ENCODE results near the gene NDUFV2. TPM values are rescaled to one million over a fixed set of nuclear protein-coding genes. Genes with fewer than 3 reads are reported as not detected.
"Not testable (repeated sequence)": the region's sequence is repeated elsewhere in the genome, so short reads cannot be mapped to it uniquely, and the experiment has no call there.

The NDUFV2 gene
- total RNA-seq, 1 donor, result 355 TPM

DNA sequence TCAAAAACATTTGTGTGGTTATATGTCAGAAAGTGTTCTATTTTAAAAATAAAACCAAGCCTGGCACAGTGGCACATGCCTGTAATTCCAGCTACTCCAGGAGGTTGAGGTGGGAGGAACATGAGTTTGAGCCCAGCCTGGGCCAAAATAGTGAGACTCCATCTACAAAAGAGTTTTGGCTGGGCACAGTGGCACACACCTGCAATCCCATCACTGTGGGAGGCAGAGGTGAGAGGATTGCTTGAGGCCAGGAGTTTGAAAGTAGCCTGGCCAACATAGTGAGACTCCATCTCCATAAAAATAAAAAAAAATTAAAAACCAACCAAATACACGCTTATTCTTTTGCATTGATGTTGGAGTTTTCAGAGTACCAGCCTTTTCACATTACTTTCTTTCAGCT is 43.7 kb downstream of the NDUFV2 start:
- H3K4me1 ChIP-seq (ENCODE audit: insufficient read depth, low read length), result peaks cover 65% of the 10 kb centered on the region
- no peaks in the 10 kb centered on the region for H3K9me3 ChIP-seq (ENCODE audit: low read depth, low read length)
- no peaks in the 10 kb centered on the region for H3K27me3 ChIP-seq (ENCODE audit: insufficient read depth, low read length)
- H3K4me3 ChIP-seq (ENCODE audit: low read length), result no peak overlapping the region

DNA sequence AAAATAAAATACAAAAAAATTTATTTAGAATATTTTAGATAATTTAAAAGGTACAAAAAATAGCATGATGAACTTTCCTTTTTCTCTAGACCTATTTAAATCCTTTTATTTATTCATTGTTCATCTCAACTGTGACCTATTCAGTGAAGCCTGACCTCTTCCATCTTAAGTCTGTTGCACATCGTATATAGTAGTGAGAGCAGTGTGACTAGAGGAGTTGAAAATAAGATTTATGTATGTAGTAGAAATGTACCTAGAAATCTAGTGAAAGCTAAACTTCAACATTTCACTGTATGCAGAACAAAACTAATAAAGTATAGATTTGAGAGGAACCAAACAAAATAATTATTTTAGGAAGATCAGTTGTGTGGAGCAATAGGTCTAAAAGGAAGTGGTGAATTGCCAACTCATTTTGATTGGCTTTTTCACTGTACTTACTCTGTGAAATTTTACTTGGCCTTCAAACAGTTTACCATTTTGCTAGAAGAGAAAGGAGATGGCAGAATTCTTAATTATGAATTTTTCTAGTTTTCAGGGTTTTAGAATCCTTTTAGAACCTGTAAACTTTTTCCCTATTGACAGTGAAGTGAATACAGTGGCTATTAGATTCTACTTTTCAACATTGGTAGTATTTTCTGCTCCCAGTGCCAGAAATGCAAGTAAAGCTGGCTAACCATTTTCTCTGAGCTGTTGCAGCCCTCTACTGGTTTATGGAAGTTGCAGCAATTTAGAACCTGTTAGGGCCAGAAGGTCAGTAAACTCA is 45.1 kb downstream of the NDUFV2 start:
- Histone ChIP-seq H3K9me3 (ENCODE audit: low read depth, low read length) (no peaks in the 10 kb centered on the region), H3K4me3 (ENCODE audit: low read length) (no peak overlapping the region), H3K27me3 (ENCODE audit: insufficient read depth, low read length) (no peaks in the 10 kb centered on the region), H3K4me1 (ENCODE audit: insufficient read depth, low read length) (peaks cover 65% of the 10 kb centered on the region)

DNA sequence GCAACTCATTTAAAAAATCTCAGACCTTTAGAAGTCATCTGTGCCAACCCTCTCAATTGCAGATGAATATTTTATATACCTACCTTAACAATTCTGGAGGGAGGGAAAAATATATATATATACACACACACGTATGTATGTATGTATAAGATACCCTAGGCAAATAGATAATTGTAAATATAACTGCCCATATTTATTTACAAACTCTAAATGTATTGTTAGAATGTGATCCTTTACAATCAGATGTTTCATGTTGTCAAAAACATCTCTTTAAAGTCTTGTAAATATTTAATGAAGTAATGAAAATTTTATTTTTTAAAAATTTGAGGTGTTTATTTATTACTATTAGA is 45.7 kb downstream of the NDUFV2 start:
- Histone ChIP-seq H3K4me1 (ENCODE audit: insufficient read depth, low read length) (peaks cover 68% of the 10 kb centered on the region), H3K9me3 (ENCODE audit: low read depth, low read length) (no peaks in the 10 kb centered on the region), H3K4me3 (ENCODE audit: low read length) (no peak overlapping the region), H3K27me3 (ENCODE audit: insufficient read depth, low read length) (no peaks in the 10 kb centered on the region)

DNA sequence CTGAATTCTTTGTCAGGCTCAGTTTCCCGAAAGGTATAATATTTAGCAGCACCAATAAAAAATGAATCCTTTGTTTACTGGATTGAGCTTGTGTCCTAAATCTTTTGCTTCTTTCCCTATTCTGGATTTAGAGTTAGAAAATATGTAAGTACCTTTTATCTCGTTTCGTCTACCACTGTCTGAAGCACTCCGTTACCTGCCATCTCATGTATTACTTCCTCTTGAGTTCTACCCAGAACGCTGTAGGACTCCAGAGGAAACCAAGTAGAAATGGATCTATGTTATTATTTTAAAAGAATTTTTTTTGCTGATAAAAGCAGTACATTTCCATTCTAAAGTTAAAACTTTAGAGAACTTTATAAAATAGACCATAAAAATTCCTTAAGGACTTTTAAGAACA is 47.6 kb downstream of the NDUFV2 start:
- Histone ChIP-seq H3K4me3 (ENCODE audit: low read length) (no peak overlapping the region), H3K9me3 (ENCODE audit: low read depth, low read length) (no peaks in the 10 kb centered on the region), H3K27me3 (ENCODE audit: insufficient read depth, low read length) (no peaks in the 10 kb centered on the region), H3K4me1 (ENCODE audit: insufficient read depth, low read length) (peaks cover 67% of the 10 kb centered on the region)

DNA sequence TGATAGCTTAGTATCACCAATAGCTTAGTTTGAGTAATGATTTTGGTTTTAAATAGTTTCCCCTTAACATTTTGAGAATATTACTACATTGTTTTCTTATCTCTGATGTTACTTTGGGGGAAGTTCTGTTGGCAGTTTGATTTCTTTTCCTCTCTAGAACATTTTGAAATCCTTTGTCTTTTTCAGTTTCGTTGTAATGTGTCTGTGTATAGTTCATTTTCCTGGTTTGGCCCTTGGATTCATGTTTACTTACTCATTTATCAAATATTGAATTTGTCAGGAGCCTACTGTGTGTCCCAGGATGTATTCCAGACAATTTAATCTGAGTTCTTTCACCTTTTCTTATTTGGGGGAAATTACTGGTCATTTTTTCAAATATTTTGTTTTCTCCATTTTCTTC is 50.8 kb downstream of the NDUFV2 start:
- Histone ChIP-seq H3K27me3 (ENCODE audit: insufficient read depth, low read length) (no peaks in the 10 kb centered on the region), H3K4me3 (ENCODE audit: low read length) (no peak overlapping the region), H3K4me1 (ENCODE audit: insufficient read depth, low read length) (peaks cover 46% of the 10 kb centered on the region)

DNA sequence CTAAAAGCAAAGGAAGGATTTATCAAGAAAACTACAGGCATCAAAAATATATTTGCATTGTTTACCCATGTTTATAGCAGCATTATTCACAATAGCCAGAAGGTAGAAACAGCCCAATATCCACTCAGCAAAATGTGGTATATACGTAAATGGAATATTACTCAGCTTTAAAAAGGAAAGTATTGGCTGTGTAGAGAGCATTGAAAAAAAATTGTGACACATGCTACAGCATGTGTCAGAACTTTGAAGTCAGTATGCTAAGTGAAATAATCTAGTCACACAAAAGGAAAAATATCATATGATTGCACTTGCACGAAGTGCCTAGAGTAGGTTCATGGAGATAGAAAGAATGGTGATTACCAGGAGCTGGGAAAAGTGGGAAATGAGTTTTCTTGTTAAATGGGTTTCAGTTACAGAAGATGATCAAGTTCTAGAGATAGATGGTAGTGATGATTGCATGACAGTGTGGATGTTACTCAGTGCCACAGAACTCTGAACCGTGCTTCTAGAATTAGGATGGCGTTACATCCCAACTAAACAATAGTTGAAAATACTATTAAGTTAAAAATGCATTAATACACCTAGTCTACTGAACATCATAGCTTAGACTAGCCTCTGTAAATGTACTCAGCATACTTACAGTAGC is 54.2 kb downstream of the NDUFV2 start:
- Histone ChIP-seq H3K27me3 (ENCODE audit: insufficient read depth, low read length) (no peaks in the 10 kb centered on the region), H3K9me3 (ENCODE audit: low read depth, low read length) (no peaks in the 10 kb centered on the region), H3K4me1 (ENCODE audit: insufficient read depth, low read length) (peaks cover 37% of the 10 kb centered on the region), H3K4me3 (ENCODE audit: low read length) (no peak overlapping the region)

More for the DNA sequence above, 50.8 kb downstream of the NDUFV2 start:
- H3K9me3 ChIP-seq (ENCODE audit: low read depth, low read length), result no peaks in the 10 kb centered on the region

DNA sequence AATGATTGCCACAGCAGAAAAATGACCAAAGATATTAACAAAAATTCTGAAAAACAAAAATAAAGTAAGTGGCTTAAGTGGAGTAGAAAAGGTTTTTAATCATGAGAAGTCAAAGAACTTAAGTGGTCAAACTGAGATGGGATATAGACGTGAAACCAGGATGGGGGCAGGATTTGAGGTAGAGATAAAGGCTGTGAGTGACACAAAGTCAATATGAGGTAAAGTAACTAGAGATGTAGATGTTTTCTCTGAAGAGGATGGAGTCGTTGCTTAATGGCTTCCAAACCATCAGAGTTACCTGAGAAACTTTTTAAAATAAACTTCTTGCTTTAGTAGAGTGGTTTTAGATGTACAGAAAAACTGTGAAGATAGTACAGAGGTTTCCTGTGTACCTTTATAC is 55.3 kb downstream of the NDUFV2 start:
- H3K4me3 ChIP-seq (ENCODE audit: low read length), result no peak overlapping the region
- H3K9me3 ChIP-seq (ENCODE audit: low read depth, low read length), result no peaks in the 10 kb centered on the region
- peaks cover 28% of the 10 kb centered on the region for H3K4me1 ChIP-seq (ENCODE audit: insufficient read depth, low read length)
- H3K27me3 ChIP-seq (ENCODE audit: insufficient read depth, low read length), result no peaks in the 10 kb centered on the region

DNA sequence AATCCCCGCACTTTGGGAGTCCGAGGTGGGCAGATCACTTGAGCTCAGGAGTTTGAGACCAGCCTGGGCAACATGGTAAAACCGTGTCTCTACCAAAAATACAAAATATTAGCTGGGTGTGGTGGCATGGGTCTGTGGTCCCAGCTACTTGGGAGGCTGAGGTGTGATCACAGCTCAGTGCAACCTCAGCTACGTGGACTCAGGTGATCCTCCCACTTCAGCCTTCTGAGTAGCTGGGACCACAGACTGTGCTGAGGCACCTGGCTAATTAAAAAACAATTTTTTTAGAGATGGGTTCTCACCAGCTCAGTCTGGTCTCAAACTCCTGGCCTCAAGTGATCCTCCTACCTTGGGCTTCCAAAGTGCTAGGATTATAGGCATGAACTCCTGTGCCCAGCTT is 57.5 kb downstream of the NDUFV2 start:
- Histone ChIP-seq H3K4me1 (ENCODE audit: insufficient read depth, low read length) (peaks cover 14% of the 10 kb centered on the region), H3K9me3 (ENCODE audit: low read depth, low read length) (peaks cover 15% of the 10 kb centered on the region), H3K4me3 (ENCODE audit: low read length) (no peak overlapping the region), H3K27me3 (ENCODE audit: insufficient read depth, low read length) (no peaks in the 10 kb centered on the region)

DNA sequence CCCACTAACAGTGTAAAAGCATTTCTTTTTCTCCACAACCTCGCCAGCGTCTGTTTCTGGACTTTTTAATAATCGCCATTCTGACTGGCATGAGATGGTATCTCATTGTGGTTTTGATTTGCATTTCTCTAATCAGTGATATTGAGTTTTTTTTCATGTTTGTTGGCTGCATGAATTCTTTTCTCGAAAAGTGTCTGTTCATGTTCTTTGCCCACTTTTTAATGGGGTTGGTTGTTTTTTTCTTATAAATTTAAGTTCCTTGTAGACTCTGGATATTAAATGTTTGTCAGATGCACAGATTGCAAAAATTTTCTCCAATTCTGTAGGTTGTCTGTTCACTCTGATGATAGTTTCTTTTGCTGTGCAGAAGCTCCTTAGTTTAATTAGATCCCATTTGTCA is 60.2 kb downstream of the NDUFV2 start:
- Histone ChIP-seq H3K4me1 (ENCODE audit: insufficient read depth, low read length) (peaks cover 14% of the 10 kb centered on the region), H3K9me3 (ENCODE audit: low read depth, low read length) (peaks cover 16% of the 10 kb centered on the region)
- not testable (repeated sequence) for H3K27me3 ChIP-seq (ENCODE audit: insufficient read depth, low read length); H3K4me3 ChIP-seq (ENCODE audit: low read length)

DNA sequence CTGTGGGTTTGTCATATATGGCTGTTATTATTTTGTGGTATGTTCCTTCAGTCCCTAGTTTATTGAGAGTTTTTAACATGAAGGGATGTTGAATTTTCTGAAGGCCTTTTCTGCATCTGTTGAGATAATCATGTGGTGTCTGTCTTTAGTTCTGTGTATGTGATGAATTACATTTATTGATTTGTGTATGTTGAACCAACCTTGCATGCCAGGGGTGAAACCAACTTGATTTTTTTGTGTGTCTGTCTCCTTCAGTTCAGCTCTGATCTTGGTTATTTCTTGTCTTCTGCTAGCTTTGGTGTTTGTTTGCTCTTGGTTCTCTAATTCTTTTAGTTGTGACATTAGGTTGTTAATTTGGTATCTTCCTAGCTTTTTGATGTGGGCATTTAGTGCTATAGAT is 61.6 kb downstream of the NDUFV2 start:
- peaks cover 10% of the 10 kb centered on the region for H3K4me1 ChIP-seq (ENCODE audit: insufficient read depth, low read length)
- peaks cover 16% of the 10 kb centered on the region for H3K9me3 ChIP-seq (ENCODE audit: low read depth, low read length)
- H3K4me3 ChIP-seq (ENCODE audit: low read length); H3K27me3 ChIP-seq (ENCODE audit: insufficient read depth, low read length): not testable (repeated sequence)

DNA sequence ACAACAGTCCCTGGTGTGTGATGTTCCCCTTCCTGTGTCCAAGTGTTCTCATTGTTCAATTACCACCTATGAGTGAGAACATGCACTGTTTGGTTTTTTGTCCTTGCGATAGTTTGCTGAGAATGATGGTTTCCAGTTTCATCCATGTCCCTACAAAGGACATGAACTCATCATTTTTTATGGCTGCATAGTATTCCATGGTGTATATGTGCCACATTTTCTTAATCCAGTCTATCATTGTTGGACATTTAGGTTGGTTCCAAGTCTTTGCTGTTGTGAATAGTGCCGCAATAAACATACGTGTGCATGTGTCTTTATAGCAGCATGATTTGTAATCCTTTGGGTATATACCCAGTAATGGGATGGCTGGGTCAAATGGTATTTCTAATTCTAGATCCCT is 63.4 kb downstream of the NDUFV2 start:
- not testable (repeated sequence) for H3K27me3 ChIP-seq (ENCODE audit: insufficient read depth, low read length); H3K4me3 ChIP-seq (ENCODE audit: low read length); H3K4me1 ChIP-seq (ENCODE audit: insufficient read depth, low read length)
- H3K9me3 ChIP-seq (ENCODE audit: low read depth, low read length), result peaks cover 16% of the 10 kb centered on the region

DNA sequence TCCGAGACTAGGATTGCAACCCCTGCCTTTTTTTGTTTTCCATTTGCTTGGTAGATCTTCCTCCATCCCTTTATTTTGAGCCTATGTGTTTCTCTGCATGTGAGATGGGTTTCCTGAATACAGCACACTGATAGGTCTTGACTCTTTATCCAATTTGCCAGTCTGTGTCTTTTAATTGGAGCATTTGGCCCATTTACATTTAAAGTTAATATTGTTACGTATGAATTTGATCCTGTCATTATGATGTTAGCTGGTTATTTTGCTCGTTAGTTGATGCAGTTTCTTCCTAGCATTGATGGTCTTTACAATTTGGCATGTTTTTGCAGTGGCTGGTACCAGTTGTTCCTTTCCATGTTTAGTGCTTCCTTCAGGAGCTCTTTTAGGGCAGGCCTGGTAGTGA is 67.0 kb downstream of the NDUFV2 start:
- not testable (repeated sequence) for H3K27me3 ChIP-seq (ENCODE audit: insufficient read depth, low read length); H3K4me3 ChIP-seq (ENCODE audit: low read length); H3K9me3 ChIP-seq (ENCODE audit: low read depth, low read length)
- peaks cover 30% of the 10 kb centered on the region for H3K4me1 ChIP-seq (ENCODE audit: insufficient read depth, low read length)

DNA sequence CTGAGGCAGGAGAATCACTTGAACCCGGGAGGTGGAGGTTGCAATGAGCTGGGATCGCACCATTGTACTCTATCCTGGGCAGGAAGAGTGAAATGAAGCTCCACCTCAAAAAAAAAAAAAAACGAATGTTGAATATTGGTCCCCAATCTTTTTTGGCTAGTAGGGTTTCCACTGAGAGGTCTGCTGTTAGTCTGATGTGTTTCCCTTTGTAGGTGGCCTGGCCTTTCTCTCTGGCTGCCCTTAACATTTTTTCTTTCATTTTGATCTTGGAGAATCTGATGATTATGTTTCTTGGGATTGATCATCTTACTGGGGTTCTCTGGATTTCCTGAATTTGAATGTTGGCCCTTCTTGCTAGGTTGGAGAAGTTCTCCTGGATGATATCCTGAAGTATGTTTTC is 69.4 kb downstream of the NDUFV2 start:
- H3K4me1 ChIP-seq (ENCODE audit: insufficient read depth, low read length), result peaks cover 42% of the 10 kb centered on the region
- not testable (repeated sequence) for H3K9me3 ChIP-seq (ENCODE audit: low read depth, low read length); H3K4me3 ChIP-seq (ENCODE audit: low read length); H3K27me3 ChIP-seq (ENCODE audit: insufficient read depth, low read length)

DNA sequence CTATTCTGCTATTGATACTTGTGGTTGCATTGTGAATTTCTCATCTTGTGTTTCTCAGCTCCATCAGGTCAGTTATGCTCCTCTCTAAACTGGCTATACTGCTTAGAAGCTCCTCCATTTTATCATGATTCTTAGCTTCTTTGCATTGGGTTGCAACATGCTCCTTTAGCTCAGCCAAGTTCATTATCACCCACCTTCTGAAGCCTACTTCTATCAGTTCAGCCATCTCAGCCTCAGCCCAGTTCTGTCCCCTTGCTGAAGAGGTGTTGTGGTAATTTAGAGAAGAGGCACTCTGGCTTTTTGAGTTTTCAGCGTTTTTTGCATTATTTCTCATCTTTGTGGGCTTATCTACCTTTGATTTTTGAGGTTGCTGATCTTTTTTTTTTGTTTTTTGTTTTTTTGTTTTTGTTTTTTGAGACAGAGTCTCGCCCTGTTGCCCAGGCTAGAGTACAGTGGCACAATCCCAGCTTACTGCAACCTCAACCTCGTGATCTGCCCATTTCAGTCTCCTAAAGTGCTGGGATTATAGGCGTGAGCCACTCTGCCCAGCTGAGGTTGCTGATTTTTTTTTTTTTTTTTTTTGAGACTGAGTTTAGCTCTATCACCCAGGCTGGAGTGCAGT is 70.1 kb downstream of the NDUFV2 start:
- Histone ChIP-seq H3K9me3 (ENCODE audit: low read depth, low read length) (no peaks in the 10 kb centered on the region), H3K27me3 (ENCODE audit: insufficient read depth, low read length) (no peaks in the 10 kb centered on the region), H3K4me3 (ENCODE audit: low read length) (no peak overlapping the region), H3K4me1 (ENCODE audit: insufficient read depth, low read length) (peaks cover 45% of the 10 kb centered on the region)

DNA sequence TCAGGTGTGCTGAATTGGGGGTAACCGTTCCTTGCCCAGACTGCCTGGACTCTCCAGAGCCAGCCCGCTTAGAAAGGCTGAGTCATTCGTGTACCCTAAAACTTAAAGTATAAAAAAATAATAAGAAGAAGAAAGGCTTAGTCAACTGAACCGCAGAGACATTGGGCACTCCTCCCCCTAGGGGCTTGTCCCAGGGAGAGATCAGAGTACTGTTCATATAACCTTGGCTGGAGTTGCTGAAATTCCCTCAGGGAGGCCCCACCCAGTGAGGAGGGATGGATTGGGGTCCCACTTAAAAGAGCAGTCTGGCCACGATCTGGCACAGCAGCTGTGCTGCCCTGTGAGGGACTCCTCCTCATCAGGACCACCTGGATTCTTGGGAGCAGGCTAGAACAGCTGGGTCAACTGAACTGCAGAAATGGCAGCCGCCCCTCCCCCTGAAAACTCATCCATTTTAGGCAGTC is 71.3 kb downstream of the NDUFV2 start:
- Histone ChIP-seq H3K27me3 (ENCODE audit: insufficient read depth, low read length) (no peaks in the 10 kb centered on the region), H3K4me1 (ENCODE audit: insufficient read depth, low read length) (peaks cover 45% of the 10 kb centered on the region), H3K4me3 (ENCODE audit: low read length) (no peak overlapping the region), H3K9me3 (ENCODE audit: low read depth, low read length) (no peaks in the 10 kb centered on the region)

DNA sequence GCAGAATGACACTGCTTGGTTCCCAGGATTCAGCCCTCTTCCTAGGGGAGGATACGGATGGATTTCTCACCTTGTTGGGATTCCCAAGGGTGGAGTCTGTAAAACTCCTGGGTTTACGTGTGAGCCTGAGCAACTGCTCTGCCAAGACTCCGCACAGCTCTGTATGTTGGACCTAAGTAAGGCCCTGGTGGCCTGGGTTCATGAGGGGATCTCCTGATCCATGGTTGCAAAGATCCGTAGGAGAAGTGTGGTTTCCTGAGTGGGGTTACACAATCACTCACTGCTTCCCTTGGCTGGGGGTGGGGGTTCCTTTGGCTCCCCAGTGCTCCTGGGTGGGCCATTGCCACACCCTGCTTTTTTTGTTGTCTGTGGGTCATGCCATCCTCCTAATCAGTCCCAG is 71.8 kb downstream of the NDUFV2 start:
- H3K4me1 ChIP-seq (ENCODE audit: insufficient read depth, low read length), result peaks cover 45% of the 10 kb centered on the region
- no peak overlapping the region for H3K4me3 ChIP-seq (ENCODE audit: low read length)
- H3K9me3 ChIP-seq (ENCODE audit: low read depth, low read length), result no peaks in the 10 kb centered on the region
- H3K27me3 ChIP-seq (ENCODE audit: insufficient read depth, low read length), result no peaks in the 10 kb centered on the region

Data from mononuclear cell (primary cell).